ENCODE results near the gene TUBGCP5.
"Not testable (repeated sequence)": the region's sequence is repeated elsewhere in the genome, so short reads cannot be mapped to it uniquely, and the experiment has no call there.

The TUBGCP5 gene

DNA sequence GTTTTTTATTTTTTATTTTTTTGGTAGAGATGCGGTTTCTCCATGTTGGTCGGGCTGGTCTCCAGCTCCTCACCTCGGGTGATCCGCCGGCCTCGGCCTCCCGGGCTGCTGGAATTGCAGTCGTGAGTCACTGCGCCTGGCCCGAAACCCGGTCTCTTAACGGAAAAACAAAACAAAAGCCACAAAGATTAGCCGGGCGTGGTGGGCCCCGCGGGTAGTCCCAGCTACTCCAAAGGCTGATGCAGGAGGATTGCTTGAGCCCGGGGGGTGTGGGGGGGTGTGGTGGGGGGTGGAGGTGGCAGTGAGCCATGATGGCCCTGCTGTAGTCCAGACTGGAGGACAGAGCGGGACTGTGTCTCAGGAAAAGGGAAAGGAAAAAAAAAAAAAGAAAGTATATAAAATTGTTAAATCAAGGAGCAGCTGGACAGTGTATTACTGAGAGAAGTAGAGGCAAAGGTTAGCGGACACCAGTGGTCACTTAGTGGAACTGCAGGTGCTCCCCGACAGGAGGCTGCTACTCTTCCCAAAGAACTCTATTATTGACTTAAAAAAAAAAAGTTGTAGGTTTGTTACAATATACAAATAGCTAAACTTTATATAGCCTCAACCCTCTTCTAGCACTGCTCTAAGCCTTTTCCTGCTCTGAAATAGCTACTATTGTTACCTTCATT is 30.3 kb upstream of the TUBGCP5 start:
- no peaks in the 10 kb centered on the region for H3K36me3 ChIP-seq (ENCODE audit: control insufficient read depth in 1 of 2, insufficient read depth in 2 of 2, low read length in 2 of 2)
- H3K4me1 ChIP-seq (ENCODE audit: control insufficient read depth in 1 of 2, insufficient read depth in 2 of 2, low read length in 2 of 2), result no peaks in the 10 kb centered on the region
- H3K9me3 ChIP-seq (ENCODE audit: control insufficient read depth in 1 of 2, low read length in 2 of 2), result no peaks in the 10 kb centered on the region
- H3K9ac ChIP-seq (ENCODE audit: low read depth in 1 of 2, low read length in 2 of 2), result no peak overlapping the region
- peaks cover 3 to 11% of the 10 kb centered on the region in 2 donors for H3K27me3 ChIP-seq (ENCODE audit: control insufficient read depth in 1 of 2, insufficient read depth in 2 of 2, low read length in 2 of 2)
- H3K4me3 ChIP-seq (ENCODE audit: low read depth in 1 of 2, low read length in 2 of 2), result no peak overlapping the region
- no peak overlapping the region for H3K27ac ChIP-seq (ENCODE audit: low read depth, low read length)

DNA sequence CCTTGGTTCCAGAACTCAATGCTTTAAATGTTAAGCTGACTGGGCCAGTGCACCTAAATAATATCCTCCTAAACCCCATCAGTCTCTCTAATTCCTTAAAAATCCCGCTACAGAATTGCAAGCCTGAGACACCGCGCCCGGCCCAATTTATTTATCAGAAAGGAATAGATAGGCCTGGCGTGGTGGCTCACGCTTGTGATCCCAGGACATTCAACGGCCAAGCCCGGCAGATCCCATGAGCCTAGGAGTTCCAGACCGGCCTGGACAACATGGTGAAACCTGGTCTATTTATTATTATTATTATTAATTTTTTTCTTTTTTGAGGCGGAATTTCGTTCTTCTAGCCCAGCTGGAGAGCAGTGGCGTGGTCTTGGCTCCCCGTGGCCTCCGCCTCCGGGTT is 28.0 kb upstream of the TUBGCP5 start:
- Histone ChIP-seq H3K27me3 (ENCODE audit: control insufficient read depth in 1 of 2, insufficient read depth in 2 of 2, low read length in 2 of 2) (peaks cover 0 to 4% of the 10 kb centered on the region in 2 donors), H3K9me3 (ENCODE audit: control insufficient read depth in 1 of 2, low read length in 2 of 2) (peaks cover 0 to 2% of the 10 kb centered on the region in 2 donors), H3K36me3 (ENCODE audit: control insufficient read depth in 1 of 2, insufficient read depth in 2 of 2, low read length in 2 of 2) (no peaks in the 10 kb centered on the region)

DNA sequence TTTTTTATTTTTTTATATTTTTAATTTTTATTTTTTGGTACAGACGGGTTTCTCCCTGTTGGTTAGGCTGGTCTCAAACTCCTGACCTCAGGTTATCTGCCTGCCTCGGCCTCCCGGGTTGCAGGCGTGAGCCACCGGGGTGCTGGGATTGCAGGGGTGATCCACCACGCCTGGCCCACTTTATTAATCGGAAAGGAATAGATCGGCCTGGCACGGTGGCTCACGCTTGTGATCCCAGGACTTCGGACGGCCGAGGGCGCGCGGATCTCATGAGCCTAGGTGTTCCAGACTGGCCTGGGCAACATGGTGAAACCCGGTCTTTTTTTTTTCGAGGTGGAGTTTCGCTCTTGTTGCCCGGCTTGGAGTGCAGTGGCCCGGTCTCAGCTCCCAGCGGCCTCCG is 26.5 kb upstream of the TUBGCP5 start:
- H3K9me3 ChIP-seq (ENCODE audit: control insufficient read depth in 1 of 2, low read length in 2 of 2), result peaks cover 0 to 2% of the 10 kb centered on the region in 2 donors
- no peaks in the 10 kb centered on the region for H3K36me3 ChIP-seq (ENCODE audit: control insufficient read depth in 1 of 2, insufficient read depth in 2 of 2, low read length in 2 of 2)
- no peak overlapping the region for H3K4me3 ChIP-seq (ENCODE audit: low read depth in 1 of 2, low read length in 2 of 2)
- H3K27me3 ChIP-seq (ENCODE audit: control insufficient read depth in 1 of 2, insufficient read depth in 2 of 2, low read length in 2 of 2), result peaks cover 0 to 4% of the 10 kb centered on the region in 2 donors
- H3K27ac ChIP-seq (ENCODE audit: low read depth, low read length), result no peak overlapping the region
- no peaks in the 10 kb centered on the region for H3K4me1 ChIP-seq (ENCODE audit: control insufficient read depth in 1 of 2, insufficient read depth in 2 of 2, low read length in 2 of 2)
- no peak overlapping the region for H3K9ac ChIP-seq (ENCODE audit: low read depth in 1 of 2, low read length in 2 of 2)

More for the DNA sequence above, 28.0 kb upstream of the TUBGCP5 start:
- H3K9ac ChIP-seq (ENCODE audit: low read depth in 1 of 2, low read length in 2 of 2), result no peak overlapping the region
- no peak overlapping the region for H3K27ac ChIP-seq (ENCODE audit: low read depth, low read length)
- H3K4me3 ChIP-seq (ENCODE audit: low read depth in 1 of 2, low read length in 2 of 2), result no peak overlapping the region
- no peaks in the 10 kb centered on the region for H3K4me1 ChIP-seq (ENCODE audit: control insufficient read depth in 1 of 2, insufficient read depth in 2 of 2, low read length in 2 of 2)

DNA sequence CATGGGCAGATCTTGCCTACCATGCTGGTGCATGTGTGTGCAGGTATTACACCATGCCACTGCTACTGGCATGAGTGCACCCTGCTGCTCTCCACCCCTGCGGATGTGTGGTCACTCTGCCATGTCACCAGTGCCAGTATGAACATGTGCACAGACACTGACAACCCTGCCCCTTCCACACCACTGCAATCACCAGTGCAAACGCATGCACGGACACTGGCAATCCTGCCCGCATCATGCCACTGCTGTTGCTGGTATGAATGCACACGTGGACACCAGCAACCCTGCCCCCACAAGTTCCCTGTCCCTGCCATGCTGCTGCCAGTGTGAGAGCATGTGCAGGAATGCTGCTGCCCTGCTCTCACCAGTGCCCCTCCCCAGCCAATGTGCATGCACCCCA is 24.8 kb upstream of the TUBGCP5 start:
- no peak overlapping the region for H3K9ac ChIP-seq (ENCODE audit: low read depth in 1 of 2, low read length in 2 of 2)

DNA sequence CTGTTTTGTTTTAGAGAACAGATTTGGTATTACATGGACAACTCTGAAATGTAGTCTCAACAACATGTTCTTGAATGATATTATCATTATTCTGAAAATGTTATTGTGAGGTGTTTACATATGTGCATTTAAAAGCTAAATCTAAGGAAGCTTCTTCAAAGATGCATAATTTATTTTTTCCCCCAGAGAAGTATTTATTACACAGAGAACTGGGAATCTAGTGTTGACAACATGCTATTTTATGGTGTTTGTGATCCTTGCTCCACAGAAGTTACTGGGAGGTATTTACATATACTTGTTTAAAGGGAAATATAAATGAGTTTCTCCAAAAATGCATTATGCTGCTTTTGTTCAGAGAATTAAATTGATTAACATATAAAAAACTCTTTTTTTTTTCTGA is 18.3 kb upstream of the TUBGCP5 start:
- no peak overlapping the region for H3K27ac ChIP-seq (ENCODE audit: low read depth, low read length)
- H3K9ac ChIP-seq (ENCODE audit: low read depth in 1 of 2, low read length in 2 of 2), result no peak overlapping the region
- H3K4me3 ChIP-seq (ENCODE audit: low read depth in 1 of 2, low read length in 2 of 2), result no peak overlapping the region
- no peaks in the 10 kb centered on the region for H3K36me3 ChIP-seq (ENCODE audit: control insufficient read depth in 1 of 2, insufficient read depth in 2 of 2, low read length in 2 of 2)
- H3K4me1 ChIP-seq (ENCODE audit: control insufficient read depth in 1 of 2, insufficient read depth in 2 of 2, low read length in 2 of 2), result no peaks in the 10 kb centered on the region
- H3K27me3 ChIP-seq (ENCODE audit: control insufficient read depth in 1 of 2, insufficient read depth in 2 of 2, low read length in 2 of 2), result peaks cover 0 to 3% of the 10 kb centered on the region in 2 donors
- no peaks in the 10 kb centered on the region for H3K9me3 ChIP-seq (ENCODE audit: control insufficient read depth in 1 of 2, low read length in 2 of 2)

More for the DNA sequence above, 24.8 kb upstream of the TUBGCP5 start:
- Histone ChIP-seq H3K27me3 (ENCODE audit: control insufficient read depth in 1 of 2, insufficient read depth in 2 of 2, low read length in 2 of 2) (peaks cover 0 to 4% of the 10 kb centered on the region in 2 donors), H3K4me1 (ENCODE audit: control insufficient read depth in 1 of 2, insufficient read depth in 2 of 2, low read length in 2 of 2) (no peaks in the 10 kb centered on the region), H3K27ac (ENCODE audit: low read depth, low read length) (no peak overlapping the region), H3K4me3 (ENCODE audit: low read depth in 1 of 2, low read length in 2 of 2) (no peak overlapping the region), H3K36me3 (ENCODE audit: control insufficient read depth in 1 of 2, insufficient read depth in 2 of 2, low read length in 2 of 2) (no peaks in the 10 kb centered on the region), H3K9me3 (ENCODE audit: control insufficient read depth in 1 of 2, low read length in 2 of 2) (peaks cover 0 to 2% of the 10 kb centered on the region in 2 donors)

DNA sequence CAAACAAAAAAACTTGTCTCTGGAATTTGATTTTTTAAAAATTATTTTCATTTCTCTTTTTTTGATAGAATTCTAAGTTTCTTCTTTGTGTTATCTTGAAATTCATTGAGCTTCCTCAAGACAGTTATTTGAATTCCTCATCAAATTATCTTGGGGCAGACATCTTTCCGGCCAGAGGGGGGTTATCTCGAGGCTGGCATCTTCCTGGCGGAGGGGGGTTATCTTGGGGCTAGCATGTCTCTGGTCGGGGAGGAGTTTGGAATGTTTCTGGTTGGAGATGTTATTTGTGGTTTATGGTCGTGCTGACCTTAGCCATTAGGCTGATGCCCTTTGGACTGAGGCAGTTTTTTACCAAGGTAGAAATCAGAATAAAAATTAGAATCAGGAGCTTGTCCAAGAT is 15.9 kb upstream of the TUBGCP5 start:
- Histone ChIP-seq H3K4me1 (ENCODE audit: control insufficient read depth in 1 of 2, insufficient read depth in 2 of 2, low read length in 2 of 2) (no peaks in the 10 kb centered on the region), H3K27ac (ENCODE audit: low read depth, low read length) (no peak overlapping the region), H3K27me3 (ENCODE audit: control insufficient read depth in 1 of 2, insufficient read depth in 2 of 2, low read length in 2 of 2) (peaks cover 0 to 3% of the 10 kb centered on the region in 2 donors)

DNA sequence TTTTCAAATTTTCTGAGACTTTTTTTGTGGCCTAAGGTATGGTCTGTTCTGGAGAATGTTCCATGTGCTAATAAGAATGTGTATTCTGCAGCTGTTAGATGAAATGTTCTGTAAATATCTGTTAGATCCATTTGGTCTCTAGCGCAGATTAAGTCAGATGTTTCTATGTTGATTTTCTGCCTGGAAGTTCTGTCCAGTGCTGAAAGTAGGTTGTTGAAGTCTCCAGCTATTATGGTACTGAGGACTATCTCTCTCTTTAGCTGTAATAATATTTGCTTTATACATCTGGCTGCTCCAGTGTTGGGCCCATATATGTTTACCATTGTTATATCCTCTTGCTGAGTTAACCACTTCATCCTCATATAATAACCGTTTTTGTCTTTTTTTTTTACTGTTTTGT is 13.2 kb upstream of the TUBGCP5 start:
- Histone ChIP-seq H3K4me1 (ENCODE audit: control insufficient read depth in 1 of 2, insufficient read depth in 2 of 2, low read length in 2 of 2) (no peaks in the 10 kb centered on the region), H3K9ac (ENCODE audit: low read depth in 1 of 2, low read length in 2 of 2) (no peak overlapping the region), H3K27ac (ENCODE audit: low read depth, low read length) (no peak overlapping the region), H3K9me3 (ENCODE audit: control insufficient read depth in 1 of 2, low read length in 2 of 2) (no peaks in the 10 kb centered on the region), H3K27me3 (ENCODE audit: control insufficient read depth in 1 of 2, insufficient read depth in 2 of 2, low read length in 2 of 2) (peaks cover 0 to 3% of the 10 kb centered on the region in 2 donors), H3K36me3 (ENCODE audit: control insufficient read depth in 1 of 2, insufficient read depth in 2 of 2, low read length in 2 of 2) (no peaks in the 10 kb centered on the region), H3K4me3 (ENCODE audit: low read depth in 1 of 2, low read length in 2 of 2) (no peak overlapping the region)

More for the DNA sequence above, 15.9 kb upstream of the TUBGCP5 start:
- Histone ChIP-seq H3K9ac (ENCODE audit: low read depth in 1 of 2, low read length in 2 of 2) (no peak overlapping the region), H3K36me3 (ENCODE audit: control insufficient read depth in 1 of 2, insufficient read depth in 2 of 2, low read length in 2 of 2) (no peaks in the 10 kb centered on the region), H3K9me3 (ENCODE audit: control insufficient read depth in 1 of 2, low read length in 2 of 2) (no peaks in the 10 kb centered on the region), H3K4me3 (ENCODE audit: low read depth in 1 of 2, low read length in 2 of 2) (no peak overlapping the region)

DNA sequence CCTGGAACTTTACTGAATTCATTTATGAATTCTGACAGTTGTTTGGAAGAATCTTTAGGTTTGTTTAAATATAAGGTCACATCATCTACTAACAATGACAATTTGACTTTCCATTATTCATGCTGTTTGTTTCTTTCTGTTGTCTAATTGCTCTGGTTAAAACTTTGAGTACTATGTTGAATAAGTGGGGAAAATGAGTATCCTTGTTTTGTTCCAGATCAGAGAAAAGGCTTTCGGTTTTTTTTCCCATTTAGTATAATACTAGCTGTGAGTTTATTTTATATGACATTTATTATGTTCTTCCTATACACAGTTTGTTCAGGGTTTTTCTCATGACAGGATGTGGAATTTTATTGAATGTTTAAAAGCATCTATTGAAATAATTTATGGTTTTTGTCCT is 11.3 kb upstream of the TUBGCP5 start:
- H3K4me1 ChIP-seq (ENCODE audit: control insufficient read depth in 1 of 2, insufficient read depth in 2 of 2, low read length in 2 of 2), result no peaks in the 10 kb centered on the region
- no peaks in the 10 kb centered on the region for H3K27me3 ChIP-seq (ENCODE audit: control insufficient read depth in 1 of 2, insufficient read depth in 2 of 2, low read length in 2 of 2)
- no peak overlapping the region for H3K9ac ChIP-seq (ENCODE audit: low read depth in 1 of 2, low read length in 2 of 2)
- H3K27ac ChIP-seq (ENCODE audit: low read depth, low read length), result no peak overlapping the region
- no peak overlapping the region for H3K4me3 ChIP-seq (ENCODE audit: low read depth in 1 of 2, low read length in 2 of 2)
- no peaks in the 10 kb centered on the region for H3K9me3 ChIP-seq (ENCODE audit: control insufficient read depth in 1 of 2, low read length in 2 of 2)
- H3K36me3 ChIP-seq (ENCODE audit: control insufficient read depth in 1 of 2, insufficient read depth in 2 of 2, low read length in 2 of 2), result no peaks in the 10 kb centered on the region

DNA sequence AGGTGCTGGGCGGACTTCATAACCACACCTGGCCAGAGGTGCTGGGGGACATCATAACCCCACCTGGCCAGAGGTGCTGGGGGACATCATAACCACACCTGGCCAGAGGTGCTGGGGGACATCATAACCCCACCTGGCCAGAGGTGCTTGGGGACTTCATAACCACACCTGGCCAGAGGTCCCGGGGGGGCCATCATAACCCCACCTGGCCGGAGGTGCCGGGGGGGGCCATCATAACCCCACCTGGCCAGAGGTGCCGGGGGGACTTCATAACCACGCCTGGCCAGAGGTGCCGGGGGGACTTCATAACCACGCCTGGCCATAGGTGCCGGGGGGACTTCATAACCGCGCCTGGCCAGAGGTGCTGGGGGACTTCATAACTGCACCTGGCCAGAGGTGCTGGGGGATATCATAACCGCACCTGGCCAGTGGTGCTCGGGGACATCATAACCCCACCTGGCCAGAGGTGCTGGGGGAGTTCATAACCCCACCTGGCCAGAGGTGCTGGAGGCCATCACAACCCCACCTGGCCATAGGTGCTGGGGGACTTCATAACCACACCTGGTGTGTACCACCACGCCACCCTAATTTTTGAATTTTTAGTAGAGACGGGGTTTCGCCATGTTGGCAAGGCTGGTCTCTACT is 10.7 kb upstream of the TUBGCP5 start:
- Histone ChIP-seq H3K9me3 (ENCODE audit: control insufficient read depth in 1 of 2, low read length in 2 of 2) (no peaks in the 10 kb centered on the region), H3K27ac (ENCODE audit: low read depth, low read length) (no peak overlapping the region), H3K4me3 (ENCODE audit: low read depth in 1 of 2, low read length in 2 of 2) (no peak overlapping the region), H3K9ac (ENCODE audit: low read depth in 1 of 2, low read length in 2 of 2) (no peak overlapping the region), H3K4me1 (ENCODE audit: control insufficient read depth in 1 of 2, insufficient read depth in 2 of 2, low read length in 2 of 2) (no peaks in the 10 kb centered on the region), H3K36me3 (ENCODE audit: control insufficient read depth in 1 of 2, insufficient read depth in 2 of 2, low read length in 2 of 2) (no peaks in the 10 kb centered on the region), H3K27me3 (ENCODE audit: control insufficient read depth in 1 of 2, insufficient read depth in 2 of 2, low read length in 2 of 2) (no peaks in the 10 kb centered on the region)

DNA sequence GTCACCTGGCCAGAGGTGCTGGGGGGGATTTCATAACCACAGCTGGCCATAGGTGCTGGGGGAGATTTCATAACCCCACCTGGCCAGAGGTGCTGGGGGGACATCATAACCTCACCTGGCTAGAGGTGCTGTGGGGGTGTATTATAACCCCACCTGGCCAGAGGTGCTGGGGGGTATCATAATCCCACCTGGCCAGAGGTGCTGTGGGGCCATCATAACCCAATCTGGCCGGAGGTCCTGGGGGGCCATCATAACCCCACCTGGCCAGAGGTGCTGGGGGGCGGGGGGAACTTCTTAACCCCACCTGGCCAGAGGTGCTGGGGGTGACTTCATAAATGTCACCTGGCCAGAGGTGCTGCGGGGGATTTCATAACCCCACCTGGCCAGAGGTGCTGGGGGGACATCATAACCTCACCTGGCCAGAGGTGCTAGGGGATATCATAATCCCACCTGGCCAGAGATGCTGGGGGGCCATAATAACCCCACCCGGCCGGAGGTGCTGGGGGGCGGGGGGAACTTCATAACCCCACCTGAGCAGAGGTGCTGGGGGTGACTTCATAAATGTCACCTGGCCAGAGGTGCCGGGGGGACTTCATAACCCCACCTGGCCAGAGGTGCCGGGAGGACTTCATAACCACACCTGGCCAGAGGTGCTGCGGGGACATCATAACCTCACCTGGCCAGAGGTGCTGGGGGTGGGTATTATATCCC is 9.4 kb upstream of the TUBGCP5 start:
- H3K4me1 ChIP-seq (ENCODE audit: control insufficient read depth in 1 of 2, insufficient read depth in 2 of 2, low read length in 2 of 2); H3K36me3 ChIP-seq (ENCODE audit: control insufficient read depth in 1 of 2, insufficient read depth in 2 of 2, low read length in 2 of 2); H3K9ac ChIP-seq (ENCODE audit: low read depth in 1 of 2, low read length in 2 of 2); H3K27me3 ChIP-seq (ENCODE audit: control insufficient read depth in 1 of 2, insufficient read depth in 2 of 2, low read length in 2 of 2); H3K9me3 ChIP-seq (ENCODE audit: control insufficient read depth in 1 of 2, low read length in 2 of 2); H3K4me3 ChIP-seq (ENCODE audit: low read depth in 1 of 2, low read length in 2 of 2); H3K27ac ChIP-seq (ENCODE audit: low read depth, low read length): not testable (repeated sequence)
